Stimulated activated CD4-positive, alpha-beta T cell treated with anti-CD3 and anti-CD28 coated beads, Interleukin-4, amount 100 ng/mL, for 48 hours (primary cell): Measurements from ENCODE around the gene TBC1D9B.

Source experiments
- DNase-seq, 2 donors: peaks; one replicate each; pipeline ENCODE4 v3.0.0-alpha.2; 2020; ENCODE audit warnings: low read depth in 2 of 2

The TBC1D9B gene

DNA sequence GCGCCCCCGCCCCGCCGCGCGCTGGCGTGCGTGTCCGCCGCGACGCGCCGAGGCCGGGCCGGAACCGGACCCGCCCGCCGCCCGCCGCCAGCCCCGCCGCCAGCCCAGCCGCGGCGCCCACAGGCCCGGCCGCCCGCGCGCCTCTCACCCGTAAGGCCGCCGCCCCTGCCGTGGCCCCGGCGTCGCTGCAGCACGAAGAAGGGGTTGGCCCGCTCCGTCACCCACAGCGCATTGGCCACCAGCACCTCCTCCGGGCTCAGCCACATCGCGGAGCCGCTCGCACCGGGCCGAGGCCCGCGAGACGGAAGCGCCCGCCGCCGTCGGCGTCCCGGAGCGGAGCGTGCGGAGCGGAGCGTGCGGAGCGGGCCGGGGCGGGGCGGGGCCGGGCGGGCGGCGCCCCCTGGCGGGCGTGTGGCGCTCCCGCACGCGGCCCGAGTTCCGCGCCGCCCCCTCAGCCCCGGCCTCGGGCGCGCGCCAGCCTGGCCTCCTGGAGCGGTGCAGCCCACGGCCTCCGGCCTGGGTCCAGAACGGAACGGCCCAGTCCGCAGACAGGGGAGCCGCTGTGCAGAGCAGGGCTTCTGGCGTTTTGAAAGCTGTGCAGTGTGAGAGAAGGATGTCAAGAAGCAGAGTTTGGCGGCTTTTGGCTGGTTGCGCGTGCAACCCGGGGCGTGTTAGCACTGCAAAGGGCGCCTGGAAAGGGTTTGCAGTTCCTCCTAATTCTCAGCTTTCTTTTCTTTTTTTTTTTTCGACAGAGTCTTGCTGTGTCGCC, at the start of gene TBC1D9B:
Gene TBC1D9B (minus strand): TSS at position 342 of the 769 bp plus-strand sequence. CDS start 76 bp downstream, at position 266.
- peak; percentile 51 to 61 for DNase-seq

GRCh38 chr5:179955630-179956029, 47.9 kb upstream of the TBC1D9B start:
- DNase-seq: no peak

DNA sequence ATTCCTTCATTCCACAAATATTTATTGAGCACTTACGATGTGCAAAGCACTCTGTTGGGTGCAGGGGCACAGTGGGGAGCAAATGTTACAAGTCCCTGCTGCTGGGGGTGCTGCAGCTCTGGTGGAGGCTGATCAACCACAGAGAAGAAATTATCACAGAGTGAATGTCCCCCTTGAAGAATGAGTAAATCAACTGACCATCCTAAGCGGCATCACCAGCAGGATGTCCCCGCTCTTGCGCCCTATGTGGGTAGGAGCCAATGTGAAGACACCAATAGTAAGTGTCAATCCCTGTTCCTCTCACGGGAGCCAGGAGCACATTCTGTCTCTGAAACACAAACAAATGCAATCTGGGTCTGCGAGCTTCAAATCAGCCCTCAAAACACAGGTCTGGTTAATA, 47.4 kb upstream of the TBC1D9B start:
- DNase-seq: no peak

DNA sequence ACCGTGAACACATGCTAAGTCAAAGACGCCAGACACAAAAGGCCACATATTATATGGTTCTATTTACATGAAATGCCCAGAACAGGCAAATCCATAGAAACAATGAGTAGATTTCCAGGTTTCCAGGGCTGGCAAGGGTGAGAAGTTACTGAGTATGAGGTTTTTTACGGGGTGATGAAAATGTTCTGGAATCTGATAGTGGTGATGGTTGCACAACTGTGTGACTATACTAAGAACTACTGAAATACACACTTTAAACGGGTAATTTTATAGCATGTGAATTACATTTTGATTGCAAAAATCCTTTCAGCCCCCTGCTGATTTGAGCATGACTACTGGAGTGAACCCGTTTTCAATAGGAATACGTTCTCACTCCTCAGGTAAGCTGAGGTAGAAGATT, 46.7 kb upstream of the TBC1D9B start:
- DNase-seq: no peak

GRCh38 chr5:179953987-179954386, 46.3 kb upstream of the TBC1D9B start:
- no peak for DNase-seq

GRCh38 chr5:179936976-179937681, 29.4 kb upstream of the TBC1D9B start:
- no peak for DNase-seq

GRCh38 chr5:179930788-179931473, 23.2 kb upstream of the TBC1D9B start:
- no peak for DNase-seq

DNA sequence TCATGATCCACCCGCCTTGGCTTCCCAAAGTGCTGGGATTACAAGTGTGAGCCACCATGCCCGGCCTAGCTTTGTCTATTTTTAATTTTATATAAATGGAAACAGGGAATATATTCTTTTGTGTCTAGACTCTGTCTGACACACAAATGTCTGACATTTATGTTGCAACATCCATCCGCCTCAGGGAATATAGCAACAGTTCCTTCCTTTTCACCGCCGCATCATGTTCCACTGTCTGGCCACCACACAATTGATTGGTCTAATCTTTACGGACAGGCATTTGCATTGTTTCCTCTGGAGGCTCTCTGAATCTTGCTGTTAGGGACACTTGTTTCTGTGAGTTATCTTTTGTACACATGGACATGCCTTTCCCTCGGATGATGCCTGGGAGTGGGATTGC, 20.1 kb upstream of the TBC1D9B start:
- DNase-seq: no peak

- no peak for DNase-seq
Measured at GRCh38 chr5:179926657-179927056, 19.0 kb upstream of the TBC1D9B start.

DNA sequence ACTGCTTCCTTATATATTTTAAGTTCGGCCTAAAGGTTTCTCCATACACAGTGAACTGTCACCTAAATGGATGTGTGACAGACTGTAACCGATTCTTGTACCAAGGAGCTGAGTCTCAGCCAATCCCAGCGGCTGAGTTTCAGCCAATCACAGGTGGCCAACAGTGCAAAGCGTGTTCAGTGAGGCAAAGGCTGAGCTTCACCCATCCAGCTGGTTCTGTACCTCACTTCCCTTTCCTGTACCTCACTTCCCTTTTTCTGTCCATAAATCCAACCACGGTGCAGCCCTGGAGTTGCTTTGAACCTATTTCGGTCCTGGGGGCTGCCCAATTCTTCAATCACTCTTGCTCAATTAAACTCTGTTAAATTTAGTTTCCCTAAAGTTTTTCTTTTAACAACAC, 15.7 kb upstream of the TBC1D9B start:
- no peak for DNase-seq

GRCh38 chr5:179920175-179920574, 12.5 kb upstream of the TBC1D9B start:
- no peak for DNase-seq

GRCh38 chr5:179919487-179920060, 11.9 kb upstream of the TBC1D9B start:
- DNase-seq: no peak

GRCh38 chr5:179918742-179919486, 11.2 kb upstream of the TBC1D9B start:
- no peak for DNase-seq

GRCh38 chr5:179916523-179916922, 8.8 kb upstream of the TBC1D9B start:
- no peak for DNase-seq

DNA sequence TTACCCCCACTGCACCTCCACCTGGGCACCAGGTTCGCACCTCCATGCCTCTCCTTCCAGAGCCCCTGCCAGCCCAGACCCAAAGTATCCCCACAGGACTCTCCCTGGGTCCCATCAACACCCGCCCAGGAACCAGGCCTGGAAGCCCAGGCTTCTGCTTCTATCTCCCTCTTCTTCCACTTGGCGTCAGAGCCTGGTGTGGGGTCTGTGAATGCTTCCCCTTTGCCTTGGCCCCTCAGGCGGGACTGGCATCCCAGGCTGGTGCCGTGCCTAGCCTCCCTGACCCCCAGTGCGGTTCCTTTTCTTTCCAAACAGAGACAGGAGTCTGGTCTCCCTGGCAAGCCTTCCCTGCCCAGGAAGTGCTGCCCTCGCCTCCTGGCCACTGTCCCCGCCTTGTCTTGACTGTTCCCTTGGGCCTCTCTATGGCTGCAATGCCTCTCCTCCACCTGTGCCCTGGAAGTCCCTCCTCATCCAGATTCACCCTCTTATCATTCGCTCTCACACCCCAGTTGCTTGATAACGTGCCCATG, 7.8 kb upstream of the TBC1D9B start:
- no peak for DNase-seq

- DNase-seq: no peak
Measured at GRCh38 chr5:179914032-179914755, 6.5 kb upstream of the TBC1D9B start.

DNA sequence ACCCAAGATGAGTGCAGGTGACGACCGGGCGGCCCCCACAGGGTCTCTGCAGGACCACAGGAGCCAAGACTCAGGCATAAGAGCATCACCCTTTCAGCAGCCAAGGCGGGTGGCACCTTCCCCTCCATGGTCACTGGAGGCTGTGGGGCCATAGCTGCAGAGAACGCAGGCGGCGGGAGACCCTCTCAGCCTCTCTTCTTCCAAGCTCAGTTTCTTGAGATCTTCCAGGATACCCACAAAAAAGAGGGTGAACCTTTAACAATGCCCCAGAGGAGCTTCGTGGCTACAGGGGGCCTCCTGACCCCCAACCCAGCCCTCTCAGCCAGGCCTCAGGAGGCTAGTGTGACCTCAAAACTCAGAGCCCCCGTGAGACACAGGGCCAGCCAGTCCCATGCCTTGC, 5.8 kb upstream of the TBC1D9B start:
- DNase-seq: no peak

DNA sequence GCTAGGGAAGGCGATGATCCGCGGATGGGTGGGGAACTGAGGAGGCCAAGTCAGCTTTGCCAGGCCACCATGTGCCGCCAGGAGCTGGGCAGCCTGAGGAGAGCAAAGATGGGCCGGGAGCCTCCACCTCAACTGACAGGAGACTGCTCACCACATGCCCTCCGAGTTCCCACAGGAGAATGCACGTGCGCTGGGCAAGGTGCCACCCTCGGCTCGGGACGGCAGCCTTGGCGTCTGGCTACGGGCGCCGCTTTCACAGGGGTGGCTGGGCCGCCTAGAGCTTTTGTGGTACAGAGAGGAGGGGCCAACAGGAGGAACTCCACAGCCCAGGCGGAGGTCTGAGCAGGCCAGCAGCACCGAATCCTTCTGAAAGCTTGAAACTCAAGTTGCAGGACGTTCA, 5.3 kb upstream of the TBC1D9B start:
- no peak for DNase-seq

- DNase-seq: no peak
Measured at GRCh38 chr5:179912386-179912785, 4.7 kb upstream of the TBC1D9B start.

GRCh38 chr5:179909224-179909623, 1.5 kb upstream of the TBC1D9B start:
- DNase-seq: no peak

GRCh38 chr5:179908528-179908927, 831 bp upstream of the TBC1D9B start:
- peak in 1 of 2 donors; percentile 6 for DNase-seq
